Gastrocnemius medialis (tissue), 4 donors: ENCODE data around the gene SERAC1.

Experiments used
- CTCF ChIP-seq, 5 experiments: fragments of 450-650 bp in 3 of 5; fragments of 200-600 bp in 2 of 5; sonication (generic) in 2 of 5; IDR thresholded peaks in 4 of 5; conservative IDR thresholded peaks in 1 of 5; 1 replicate in 4 of 5; 2 replicates in 1 of 5; pipeline ENCODE4 v1.5.1; 2016 to 2019; ENCODE audit warnings: antibody characterized with exemption in 5 of 5, mild to moderate bottlenecking in 3 of 5, moderate library complexity in 3 of 5
- POLR2A ChIP-seq, 2 donors: fragments of 450-650 bp; IDR thresholded peaks; one replicate each; pipeline ENCODE4 v1.6.1; 2017; ENCODE audit warnings: antibody characterized with exemption in 2 of 2, mild to moderate bottlenecking in 2 of 2, moderate library complexity in 2 of 2

GRCh38 chr6:158111987-158112386, 56.1 kb downstream of the SERAC1 start:
- TF ChIP-seq POLR2A (IDR thresholded peaks at IDR 0.05) (no peak), CTCF (IDR thresholded peaks at IDR 0.05 in 4 of 5, conservative IDR thresholded peaks at IDR 0.05 in 1 of 5) (no peak)
